ENCODE data around the gene SACS.

- TF ChIP-seq POLR2A (IDR thresholded peaks at IDR 0.05; ENCODE audit: control extremely low read depth in 1 of 2, low read depth in 2 of 2, low read length in 2 of 2) (no peak), CTCF (IDR thresholded peaks at IDR 0.05; ENCODE audit: control extremely low read depth in 1 of 3, insufficient read depth in 1 of 3, low read depth in 1 of 3, low read length in 3 of 3) (no peak), YY1 (IDR thresholded peaks at IDR 0.05; ENCODE audit: low read depth, low read length) (no peak), TCF12 (IDR thresholded peaks at IDR 0.05; ENCODE audit: low read depth, low read length) (no peak), EGR1 (IDR thresholded peaks at IDR 0.05; ENCODE audit: borderline replicate concordance, low read depth, low read length) (no peak), JUND (IDR thresholded peaks at IDR 0.05; ENCODE audit: low read length) (no peak), POLR2AphosphoS5 (IDR thresholded peaks at IDR 0.05; ENCODE audit: low read depth, low read length) (no peak), KDM1A (IDR thresholded peaks at IDR 0.05; ENCODE audit: borderline replicate concordance, low read length) (no peak), MAFK (IDR thresholded peaks at IDR 0.05; ENCODE audit: low read depth, low read length) (no peak), SUZ12 (IDR thresholded peaks at IDR 0.05; ENCODE audit: low read length) (no peak)
Measured at GRCh38 chr13:23380534-23380933, 53.0 kb downstream of the SACS start.

Data from H1 (cell line).